Astrocyte (in vitro differentiated cells and primary cell): ENCODE data around the gene CACNB2.

Experiments
- EZH2 ChIP-seq: IDR thresholded peaks from 2 replicates; pipeline ENCODE4 v1.6.1; 2012; ENCODE audit warnings: mild to moderate bottlenecking, low read length, inconsistent platforms; ENCODE audit not compliant: insufficient read depth
- TF ChIP-seq, protein P1 (sequence below): IDR thresholded peaks from 2 replicates; pipeline ENCODE4 v1.5.1; 2011; ENCODE audit warnings: low read depth, mild to moderate bottlenecking, inconsistent platforms, low read length, moderate library complexity; ENCODE audit not compliant: insufficient read depth

DNA sequence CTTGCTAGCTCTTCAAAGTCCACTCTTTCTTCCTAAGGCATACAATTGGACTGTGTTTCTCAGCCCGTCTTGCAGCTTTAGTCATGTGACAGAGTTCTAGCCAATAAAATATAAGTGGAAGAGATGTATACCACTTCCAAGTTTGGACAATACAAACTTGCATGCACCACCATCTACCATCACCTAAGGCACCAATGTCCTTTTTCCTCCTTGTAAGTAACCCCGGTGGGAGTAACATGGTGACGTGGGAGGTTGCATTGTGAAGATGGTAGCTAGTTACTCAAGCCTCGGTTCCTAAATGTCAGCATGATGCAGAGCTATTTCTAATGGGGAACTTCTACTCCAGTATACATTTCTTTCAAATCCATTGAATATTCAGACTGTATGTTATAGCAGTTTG is 5.3 kb upstream of the CACNB2 start:
- TF ChIP-seq, protein P1, sequence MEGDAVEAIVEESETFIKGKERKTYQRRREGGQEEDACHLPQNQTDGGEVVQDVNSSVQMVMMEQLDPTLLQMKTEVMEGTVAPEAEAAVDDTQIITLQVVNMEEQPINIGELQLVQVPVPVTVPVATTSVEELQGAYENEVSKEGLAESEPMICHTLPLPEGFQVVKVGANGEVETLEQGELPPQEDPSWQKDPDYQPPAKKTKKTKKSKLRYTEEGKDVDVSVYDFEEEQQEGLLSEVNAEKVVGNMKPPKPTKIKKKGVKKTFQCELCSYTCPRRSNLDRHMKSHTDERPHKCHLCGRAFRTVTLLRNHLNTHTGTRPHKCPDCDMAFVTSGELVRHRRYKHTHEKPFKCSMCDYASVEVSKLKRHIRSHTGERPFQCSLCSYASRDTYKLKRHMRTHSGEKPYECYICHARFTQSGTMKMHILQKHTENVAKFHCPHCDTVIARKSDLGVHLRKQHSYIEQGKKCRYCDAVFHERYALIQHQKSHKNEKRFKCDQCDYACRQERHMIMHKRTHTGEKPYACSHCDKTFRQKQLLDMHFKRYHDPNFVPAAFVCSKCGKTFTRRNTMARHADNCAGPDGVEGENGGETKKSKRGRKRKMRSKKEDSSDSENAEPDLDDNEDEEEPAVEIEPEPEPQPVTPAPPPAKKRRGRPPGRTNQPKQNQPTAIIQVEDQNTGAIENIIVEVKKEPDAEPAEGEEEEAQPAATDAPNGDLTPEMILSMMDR: no peak
- no peak for TF ChIP-seq EZH2
